Activated CD4-positive, CD25-positive, alpha-beta regulatory T cell (primary cell): Measurements from ENCODE around the gene IBA57.
"Not testable (repeated sequence)": the region's sequence is repeated elsewhere in the genome, so short reads cannot be mapped to it uniquely, and the experiment has no call there.

Source experiments
- DNase-seq, 4 experiments: peaks; one replicate each; lab custom pipeline; 2025; lab: John Stamatoyannopoulos, UW

IBA57 gene

DNA sequence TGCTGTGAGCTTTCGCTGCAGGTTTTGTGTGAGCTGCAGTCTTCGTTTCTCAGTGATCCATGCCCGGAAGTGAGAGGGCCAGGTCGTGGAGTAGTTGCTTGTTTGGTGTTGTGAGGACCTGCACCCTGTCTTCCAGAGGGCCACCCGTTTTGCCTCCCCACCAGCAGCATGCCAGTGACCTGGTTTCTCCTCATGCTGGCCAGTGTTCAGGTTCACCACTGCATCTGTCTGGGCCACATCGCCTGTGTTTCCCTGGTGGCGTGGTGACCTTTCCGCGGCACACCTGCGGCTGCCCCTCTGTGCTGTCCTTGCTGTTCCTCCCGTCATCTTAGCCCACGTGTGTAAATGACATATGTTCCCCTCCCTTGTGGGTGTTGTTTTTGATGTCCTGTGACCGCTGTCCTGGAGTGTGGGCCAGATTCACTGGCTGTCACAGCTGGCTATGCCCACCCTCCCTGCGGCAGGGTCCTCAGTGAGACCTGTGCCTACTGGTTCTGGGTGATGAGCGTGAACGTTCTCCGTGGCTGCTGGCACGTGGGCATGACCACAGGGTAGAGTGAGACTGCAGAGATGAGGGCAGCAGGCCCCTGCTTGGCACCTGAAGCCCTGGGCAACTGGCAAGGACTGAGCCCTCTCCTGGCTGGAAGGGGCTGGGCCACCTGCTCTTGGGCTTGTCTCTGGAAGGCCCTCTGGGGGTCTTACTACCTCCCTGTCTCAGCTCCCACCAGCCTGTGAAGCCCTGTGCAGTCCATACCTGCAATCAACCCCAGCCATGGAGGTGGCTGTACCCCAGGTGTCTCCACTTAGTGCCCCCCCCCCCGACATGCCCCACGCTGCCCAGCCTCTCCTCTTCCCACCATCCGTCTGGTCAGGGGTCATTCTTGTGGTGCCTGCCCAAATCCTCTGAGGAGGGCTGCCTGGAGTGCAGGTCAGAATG lies 7.3 kb downstream of the IBA57 start:
- DNase-seq: no peak

DNA sequence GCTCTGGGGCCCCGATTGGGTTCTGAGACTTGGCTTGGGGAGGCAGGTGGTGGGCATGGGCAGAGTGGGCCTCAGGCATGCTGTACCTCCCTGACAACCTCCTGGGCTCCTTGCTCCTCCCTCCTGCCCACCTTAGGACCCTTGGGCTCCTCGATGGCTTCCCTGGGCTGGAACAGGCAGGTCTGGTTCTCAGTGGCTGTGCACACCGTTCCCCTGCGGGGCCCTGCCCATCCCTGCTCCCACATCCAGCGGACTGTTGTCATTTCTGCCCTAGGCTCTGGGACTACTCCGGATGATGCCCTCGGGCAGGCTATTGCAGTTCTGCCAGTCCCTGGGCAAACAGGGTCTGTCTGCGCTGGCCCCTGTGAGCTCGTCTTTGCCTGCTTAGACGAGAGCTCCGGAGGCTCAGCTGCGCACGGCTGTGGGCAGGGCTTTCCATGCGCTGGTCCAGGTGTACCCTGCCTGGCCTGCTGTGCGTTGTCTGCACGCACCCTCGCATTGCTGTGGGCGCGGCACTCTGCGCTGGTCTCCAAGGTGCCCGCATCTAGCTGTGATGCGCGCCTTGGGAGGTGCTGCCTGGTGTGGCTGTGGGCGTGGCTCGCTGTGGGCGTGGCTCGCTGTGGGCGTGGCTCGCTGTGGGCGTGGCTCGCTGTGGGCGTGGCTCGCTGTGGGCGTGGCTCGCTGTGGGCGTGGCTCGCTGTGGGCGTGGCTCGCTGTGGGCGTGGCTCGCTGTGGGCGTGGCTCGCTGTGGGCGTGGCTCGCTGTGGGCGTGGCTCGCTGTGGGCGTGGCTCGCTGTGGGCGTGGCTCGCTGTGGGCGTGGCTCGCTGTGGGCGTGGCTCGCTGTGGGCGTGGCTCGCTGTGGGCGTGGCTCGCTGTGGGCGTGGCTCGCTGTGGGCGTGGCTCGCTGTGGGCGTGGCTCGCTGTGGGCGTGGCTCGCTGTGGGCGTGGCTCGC lies 8.2 kb downstream of the IBA57 start:
- not testable (repeated sequence) for DNase-seq

DNA sequence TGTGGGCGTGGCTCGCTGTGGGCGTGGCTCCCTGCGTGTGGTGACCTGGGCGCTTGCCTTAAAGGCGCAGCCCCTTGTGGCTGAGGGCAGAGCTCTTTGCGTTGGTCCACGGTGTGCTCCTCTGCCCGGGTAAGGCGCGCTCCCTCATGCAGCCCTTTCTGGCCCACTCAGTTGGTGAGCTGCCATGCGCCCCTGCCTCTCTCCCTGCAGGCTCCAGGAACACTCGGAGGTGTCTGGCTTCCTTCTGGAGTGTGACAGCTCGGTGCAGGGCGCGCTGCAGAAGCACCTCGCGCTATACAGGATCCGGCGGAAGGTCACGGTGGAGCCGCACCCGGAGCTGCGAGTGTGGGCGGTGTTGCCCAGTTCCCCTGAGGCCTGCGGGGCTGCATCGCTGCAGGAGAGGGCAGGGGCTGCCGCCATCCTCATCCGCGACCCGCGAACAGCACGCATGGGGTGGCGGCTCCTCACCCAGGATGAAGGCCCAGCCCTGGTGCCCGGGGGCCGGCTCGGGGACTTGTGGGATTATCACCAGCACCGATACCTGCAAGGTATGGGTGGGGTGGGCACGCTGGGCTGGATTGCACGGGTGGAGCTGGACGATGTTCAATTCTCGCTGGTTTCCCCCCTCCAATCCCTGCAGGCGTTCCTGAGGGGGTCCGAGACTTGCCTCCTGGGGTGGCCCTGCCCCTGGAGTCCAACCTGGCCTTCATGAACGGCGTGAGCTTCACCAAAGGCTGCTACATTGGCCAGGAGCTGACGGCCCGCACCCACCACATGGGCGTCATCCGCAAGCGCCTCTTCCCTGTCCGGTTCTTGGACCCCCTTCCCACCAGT lies 9.1 kb downstream of the IBA57 start:
- DNase-seq: no peak

DNA sequence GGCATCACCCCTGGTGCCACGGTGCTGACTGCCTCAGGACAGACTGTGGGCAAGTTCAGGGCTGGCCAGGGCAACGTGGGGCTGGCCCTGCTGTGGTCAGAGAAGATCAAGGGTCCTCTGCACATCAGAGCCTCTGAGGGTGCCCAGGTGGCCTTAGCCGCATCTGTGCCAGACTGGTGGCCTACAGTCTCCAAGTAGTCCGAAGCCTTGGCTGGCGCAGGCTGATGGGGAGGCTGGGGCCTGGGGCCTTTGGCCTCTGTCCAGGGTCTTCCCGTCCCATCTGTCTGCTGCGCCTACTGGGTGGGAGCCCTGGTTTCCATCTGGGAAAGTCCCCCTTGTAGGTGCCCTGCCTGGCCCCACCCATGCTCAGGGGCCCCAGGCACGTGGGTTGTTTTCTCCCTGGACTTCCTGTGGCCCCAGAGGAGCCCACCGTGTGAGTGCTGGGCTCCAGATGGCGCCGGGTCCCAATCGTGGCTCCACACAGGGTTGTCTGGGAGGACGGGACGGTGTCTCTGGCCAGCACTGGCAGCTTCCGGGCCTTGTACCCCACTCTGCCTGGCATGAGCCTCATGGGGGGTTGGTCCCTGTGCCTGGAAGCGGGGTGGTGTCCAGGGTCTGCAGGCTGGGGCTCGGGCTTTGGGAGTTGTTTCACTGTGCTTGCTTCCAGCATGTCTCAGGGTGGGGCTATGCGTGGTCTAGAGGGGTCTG lies 9.9 kb downstream of the IBA57 start:
- no peak for DNase-seq

DNA sequence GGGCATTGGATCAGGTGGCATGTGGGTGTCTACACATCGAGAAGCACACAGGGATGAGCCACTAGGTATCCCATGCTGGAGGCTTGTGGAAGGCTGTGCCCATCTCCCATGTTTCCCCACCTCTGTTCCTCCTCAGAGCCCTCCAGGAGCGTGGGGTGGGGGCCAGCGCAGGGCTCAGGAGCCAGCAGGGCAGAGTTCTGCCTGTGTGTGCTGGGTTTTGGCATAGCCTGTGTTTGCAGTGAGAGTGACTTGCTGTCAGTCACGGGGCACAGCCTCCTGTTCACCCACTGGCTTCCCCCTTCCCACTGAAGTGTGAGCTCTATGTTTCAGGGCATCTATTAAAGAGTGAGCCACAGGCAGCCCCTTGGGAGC lies 10.4 kb downstream of the IBA57 start:
- DNase-seq: no peak

DNA sequence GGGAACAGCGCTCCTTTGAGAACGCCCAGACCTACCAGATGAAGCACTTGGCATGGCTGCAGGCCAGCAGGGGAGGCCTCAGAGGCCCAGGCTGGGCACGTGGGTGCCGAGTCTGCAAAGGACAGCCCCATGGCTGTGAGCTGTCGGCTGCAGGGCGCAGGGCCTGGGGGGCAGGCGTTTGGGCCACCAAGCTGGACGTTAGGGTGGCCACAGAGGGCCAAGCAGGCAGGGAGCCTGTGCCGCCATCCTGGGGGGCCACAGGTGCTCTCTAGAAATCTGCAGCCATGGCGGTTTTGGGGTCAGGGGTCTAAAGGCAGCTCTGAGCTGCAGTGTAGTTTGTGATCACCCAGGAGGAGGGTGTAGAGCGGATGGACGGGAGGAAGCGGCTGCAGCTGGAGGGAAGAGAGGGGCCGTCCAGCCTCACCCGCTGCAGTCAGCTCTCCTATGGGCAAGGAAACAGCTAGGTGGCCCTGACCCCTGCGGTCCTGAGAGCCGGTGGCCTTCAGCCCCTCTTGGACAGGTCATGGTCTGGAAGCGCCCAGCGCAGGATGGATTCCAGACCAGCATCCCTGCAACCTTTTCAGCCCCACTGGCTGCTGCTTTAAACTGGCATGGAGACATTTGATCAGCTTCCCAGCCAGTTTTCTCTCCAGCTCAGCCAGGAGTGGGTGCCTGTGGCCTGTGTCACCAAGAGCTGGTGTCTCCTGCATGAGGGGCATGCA lies 11.0 kb downstream of the IBA57 start:
- no peak for DNase-seq

DNA sequence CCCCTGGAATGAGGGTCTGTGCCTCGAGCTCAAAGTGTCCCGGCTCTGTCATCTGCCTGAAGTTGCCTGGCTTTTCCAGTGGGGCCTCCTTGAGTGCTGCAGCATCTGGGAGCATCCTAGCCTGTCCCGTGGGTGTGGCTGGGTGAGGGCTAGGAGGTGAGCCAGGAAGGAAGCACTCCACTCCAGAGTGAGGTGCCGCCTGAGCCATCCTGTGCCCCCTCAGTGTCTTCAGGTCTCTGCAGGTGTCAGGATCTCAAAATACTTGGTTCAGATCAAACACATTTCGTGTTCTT lies 11.5 kb downstream of the IBA57 start:
- DNase-seq: no peak

DNA sequence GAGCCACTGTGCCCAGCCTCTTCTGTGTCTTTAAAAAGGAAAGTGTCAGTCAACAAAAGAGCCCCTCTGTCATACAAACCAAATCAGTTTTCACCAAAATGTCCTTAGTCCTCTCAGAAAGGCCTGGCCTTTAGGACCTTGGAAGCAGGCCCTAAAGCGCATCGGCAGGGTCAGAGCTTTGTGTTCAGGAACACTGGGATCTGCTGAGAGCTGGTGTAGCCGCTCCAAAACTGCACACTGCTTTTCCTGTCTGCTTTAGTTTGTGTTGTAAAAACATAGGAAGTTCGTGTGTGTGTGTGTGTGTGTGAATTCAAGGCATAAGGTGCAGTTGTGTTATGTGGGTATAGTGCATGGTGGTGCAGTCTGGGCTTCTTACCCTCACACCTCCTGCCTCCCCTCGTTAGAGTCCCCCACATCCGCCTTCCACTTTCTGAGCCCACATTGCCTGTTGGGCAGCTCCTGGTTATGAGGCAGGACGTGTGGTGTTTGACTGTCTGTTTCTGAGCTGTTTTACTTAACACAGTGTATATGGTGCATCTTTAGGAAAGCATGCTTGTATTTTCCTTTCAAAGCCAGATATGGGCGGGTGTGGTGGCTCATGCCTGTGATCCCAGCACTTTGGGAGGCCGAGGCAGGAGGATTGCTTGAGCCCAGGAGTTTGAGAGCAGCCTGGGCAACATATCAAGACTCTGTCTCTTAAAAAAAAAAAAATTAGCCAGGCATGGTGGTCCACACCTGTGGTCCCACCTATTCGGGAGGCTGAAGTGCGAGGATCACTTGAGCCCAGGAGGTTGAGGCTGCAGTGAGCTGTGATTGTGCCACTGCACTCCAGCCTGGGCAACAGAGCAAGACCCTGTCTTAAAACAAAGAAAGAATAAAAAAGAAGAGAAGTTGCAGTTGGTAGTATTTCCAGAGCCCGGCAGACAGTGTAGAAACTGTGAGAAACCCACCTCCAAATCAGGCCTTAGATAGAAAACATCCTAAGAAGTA lies 12.4 kb downstream of the IBA57 start:
- no peak for DNase-seq

DNA sequence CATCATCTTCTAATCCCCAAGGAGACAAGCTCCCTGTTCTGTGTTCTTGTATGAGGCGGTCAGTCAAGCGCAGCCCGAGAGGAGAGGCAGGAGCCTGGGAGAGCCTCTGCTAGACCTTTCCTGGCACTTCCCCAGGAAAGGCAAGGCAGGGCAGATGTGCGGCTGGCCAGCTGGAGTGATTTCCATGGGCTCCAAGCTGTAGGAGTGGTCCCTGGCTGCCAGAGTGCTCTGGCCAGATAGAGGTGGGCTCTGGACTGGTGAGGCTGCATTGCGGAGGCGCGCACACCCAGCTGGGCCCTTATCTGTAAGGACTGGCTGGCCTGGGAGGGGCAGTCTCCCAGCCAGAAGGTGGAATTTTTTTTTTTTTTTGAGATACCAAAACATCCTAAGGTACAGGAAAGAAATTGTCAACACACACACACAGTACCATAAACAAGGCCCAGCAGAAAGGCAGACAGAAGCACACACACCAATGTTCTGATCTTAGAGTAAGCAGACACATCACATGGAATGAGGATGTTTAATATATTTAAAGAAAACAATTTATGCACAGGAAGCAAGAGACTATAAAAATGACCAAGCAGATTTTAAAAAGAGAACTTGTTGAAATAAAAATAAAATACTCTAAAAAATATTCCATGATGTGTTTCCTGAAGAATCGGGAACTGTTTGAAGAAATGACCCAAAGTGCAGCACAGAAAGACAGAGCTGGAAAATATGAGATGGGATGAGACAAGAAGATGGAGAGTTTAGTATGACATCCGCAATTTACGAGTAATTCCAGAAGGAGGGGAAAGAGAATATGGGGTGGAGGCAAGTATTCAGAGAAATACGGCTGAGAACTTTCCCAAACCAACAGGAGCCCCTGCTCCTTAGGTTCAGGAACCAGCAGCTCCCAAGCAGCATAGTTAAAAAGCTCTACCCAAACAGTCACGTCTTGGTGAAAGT lies 13.4 kb downstream of the IBA57 start:
- no peak for DNase-seq

DNA sequence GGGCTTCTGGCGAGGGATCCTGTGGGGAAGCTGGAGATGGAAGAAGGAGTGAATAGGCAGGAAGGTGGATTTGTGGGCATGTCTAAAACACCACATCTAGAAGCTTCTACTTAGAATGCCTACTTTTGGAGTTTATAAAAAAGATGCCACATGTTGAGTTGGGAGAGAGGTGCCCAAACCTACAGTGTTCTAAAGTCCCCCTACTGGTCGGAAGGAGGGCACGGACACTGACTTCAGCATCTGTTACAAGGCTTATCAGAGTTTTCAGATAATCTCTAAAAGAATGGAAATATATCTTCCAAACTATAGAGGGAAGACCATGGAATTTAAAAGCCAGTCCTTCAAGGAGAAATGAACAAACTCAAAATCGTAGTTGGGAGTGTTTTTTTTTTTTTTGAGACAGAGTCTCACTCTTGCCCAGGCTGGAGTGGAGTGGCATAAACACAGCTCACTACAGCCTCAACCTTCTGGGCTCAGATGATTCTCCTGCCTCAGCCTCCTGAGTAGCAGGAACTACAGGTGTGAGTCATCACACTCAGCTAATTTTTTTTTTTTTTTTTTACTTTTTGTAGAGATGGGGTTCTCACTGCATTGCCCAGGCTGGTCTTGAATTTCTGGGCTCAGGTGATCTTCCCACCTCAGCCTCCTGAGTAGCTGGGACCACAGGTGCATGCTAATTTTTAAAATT lies 14.8 kb downstream of the IBA57 start:
- DNase-seq: no peak

DNA sequence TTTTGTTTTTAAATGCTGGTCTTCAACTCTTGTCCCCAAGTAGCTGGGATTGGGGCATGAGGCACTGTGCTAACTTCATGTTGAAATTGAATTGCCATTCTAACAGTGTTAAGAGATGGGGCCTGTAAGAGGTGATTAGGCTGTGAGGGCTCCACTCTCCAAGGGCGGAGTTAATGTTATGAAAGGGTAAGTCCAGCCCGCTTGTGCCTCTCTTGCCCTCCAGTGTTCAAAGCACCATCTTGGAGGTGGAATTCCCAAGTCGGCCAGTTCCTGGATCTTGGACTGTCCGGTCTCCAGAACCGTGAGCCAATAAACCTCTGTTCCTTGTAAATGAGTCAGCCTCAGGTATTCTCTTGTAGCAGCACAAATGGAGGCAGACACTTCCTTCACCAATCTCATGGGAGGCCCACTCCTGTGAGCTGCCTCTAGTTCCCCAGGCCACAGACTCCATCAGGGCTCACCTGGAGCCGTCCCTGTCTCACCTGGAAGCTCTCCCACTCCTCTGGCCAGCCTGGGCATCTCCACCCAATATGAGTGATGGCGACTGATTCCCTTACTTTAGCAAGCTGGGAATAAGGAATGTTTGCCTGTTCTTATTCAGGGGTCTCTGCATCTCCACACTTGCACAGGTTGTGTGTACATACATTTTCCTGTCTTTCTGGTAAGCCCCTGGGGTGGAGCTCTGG lies 15.5 kb downstream of the IBA57 start:
- no peak for DNase-seq

DNA sequence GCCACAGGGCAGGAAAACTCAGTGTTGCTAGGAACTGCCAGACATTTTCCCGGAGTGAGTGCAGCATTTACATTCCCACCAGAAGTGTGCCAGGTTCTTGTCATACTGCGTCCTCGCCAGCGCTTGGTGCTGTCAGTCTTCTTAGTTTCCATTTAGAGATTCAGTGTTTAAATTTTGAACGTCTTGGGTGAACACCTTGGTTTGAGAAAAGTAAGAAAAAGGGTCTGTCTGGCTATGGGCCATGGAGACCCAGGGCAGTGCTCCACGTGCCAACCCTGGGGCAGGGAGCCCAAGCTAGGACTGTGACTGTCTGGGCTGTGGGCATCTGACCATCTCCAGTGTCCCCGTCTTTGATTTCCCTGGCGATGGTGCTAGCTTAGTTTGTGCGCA lies 16.0 kb downstream of the IBA57 start:
- DNase-seq: no peak

DNA sequence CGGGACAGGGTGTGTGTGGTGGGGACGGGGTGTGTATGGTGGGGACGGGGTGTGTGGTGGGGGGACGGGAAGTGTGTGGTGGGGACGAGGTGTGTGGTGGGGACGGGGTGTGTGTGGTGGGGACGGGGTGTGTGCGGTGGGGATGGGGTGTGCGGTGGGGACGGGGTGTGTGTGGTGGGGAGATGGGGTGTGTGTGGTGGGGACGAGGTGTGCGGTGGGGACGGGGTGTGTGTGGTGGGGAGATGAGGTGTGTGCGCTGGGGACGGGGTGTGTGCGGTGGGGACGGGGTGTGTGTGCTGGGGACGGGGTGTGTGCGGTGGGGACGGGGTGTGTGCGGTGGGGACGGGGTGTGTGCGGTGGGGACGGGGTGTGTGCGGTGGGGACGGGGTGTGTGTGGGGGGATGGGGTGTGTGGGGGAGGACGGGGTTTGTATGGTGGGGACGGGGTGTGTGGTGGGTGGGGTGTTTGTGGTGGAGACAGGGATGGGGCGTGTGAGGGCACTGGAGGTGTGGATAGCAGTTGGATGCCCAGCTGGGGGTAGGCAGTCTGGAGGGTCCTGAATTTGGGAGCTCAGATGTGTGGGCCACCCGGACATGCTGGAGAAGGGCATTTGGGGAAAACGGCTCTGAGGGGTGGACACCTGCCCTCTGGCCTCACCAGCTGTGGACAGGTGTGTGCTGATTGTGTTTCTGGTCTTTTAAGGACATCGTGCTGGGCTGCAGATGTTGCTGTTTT lies 16.9 kb downstream of the IBA57 start:
- no peak for DNase-seq

DNA sequence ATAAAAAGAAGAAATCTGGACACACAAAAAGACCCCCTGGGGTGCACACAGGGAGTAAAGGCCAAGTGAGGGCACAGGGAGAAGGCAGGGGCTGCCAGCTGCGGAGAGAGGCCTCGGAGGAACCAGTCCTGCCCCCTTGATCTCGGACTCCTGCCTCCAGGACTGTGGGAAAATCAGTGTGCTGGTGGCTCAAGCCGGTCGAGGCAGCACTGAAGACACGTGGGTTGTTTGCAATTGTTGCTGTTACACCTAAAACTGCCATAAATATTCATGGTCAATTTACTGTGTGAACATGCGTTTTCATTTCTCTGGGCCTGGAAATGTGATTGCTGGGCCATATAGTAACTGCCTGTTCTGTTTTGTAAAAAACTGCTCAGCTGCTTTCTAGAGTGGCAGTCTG lies 18.5 kb downstream of the IBA57 start:
- DNase-seq: no peak

DNA sequence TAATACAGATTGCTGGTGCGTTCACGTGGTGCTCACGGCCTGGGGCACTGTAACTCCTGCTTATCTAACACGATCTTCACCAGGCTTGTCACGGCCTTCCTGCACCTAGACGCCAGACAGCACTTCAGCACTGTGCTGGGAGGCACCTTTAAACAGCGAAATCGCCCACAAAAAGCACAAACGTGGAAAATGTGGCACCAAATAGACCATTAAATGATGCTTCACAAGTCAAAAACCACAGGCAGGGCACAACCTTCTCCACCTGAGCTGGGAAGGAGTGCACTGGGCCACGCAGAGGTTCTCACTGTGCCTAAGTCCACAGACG lies 20.0 kb downstream of the IBA57 start:
- DNase-seq: no peak

DNA sequence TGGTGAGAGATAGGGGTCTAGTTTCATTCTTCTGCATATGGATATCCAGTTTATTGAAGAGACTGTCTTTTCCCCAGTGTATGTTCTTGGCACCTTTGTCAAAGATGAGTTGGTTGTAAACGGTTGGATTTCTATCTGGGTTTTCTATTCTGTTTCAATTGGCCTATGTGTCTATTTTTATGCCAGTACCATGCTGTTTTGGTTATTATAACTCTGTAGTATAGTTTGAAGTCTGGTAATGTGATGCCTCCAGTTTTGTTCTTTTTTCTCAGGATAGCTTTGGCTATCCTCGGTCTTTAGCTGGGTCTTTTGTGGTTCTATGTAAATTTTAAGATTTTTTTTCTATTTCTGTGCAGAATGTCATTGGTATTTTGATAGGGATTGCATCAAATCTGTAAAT lies 22.6 kb downstream of the IBA57 start:
- not testable (repeated sequence) for DNase-seq

DNA sequence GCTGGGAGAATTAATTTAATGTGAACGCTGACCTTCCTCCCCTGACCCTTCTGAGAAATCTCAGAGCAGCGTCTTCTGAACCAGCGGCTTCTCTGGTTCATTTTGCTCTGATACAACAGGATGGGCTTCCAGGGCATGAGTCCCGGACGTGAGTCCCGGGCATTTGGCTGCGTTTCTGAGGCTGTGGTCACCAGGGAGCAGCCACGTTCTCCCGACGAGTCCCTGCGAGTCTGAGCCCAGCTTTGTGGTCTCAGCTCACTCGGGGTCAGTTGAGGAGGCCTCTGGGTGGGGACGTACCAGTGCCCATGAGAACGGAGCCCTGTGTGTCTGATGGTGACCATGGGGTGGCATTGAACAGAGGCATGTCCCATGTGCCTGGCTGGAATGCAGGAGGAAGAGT lies 24.6 kb downstream of the IBA57 start:
- no peak for DNase-seq
